H9 (cell line): ENCODE results near the gene RABGAP1L. TPM values are rescaled to one million over a fixed set of nuclear protein-coding genes. Genes with fewer than 3 reads are reported as not detected.
A peak's percentile ranks its signal among the peaks of the same experiment; 100 is the strongest.

ENCODE experiments used
- DNase-seq: peaks from one replicate; pipeline ENCODE4 v3.0.0-alpha.2; 2017
- H2AFZ ChIP-seq: one replicate; pipeline ENCODE4 v1.6.1; 2013; ENCODE audit warnings: mild to moderate bottlenecking, low read length, control low read depth, moderate library complexity
- H2AK5ac ChIP-seq: 2 replicates; pipeline ENCODE4 v1.6.1; 2013; ENCODE audit warnings: low read length, control low read depth, mixed read lengths; ENCODE audit not compliant: insufficient read length
- H2BK120ac ChIP-seq: one replicate; pipeline ENCODE4 v1.6.1; 2013; ENCODE audit warnings: low read depth, mild to moderate bottlenecking, low read length, control low read depth, inconsistent platforms; ENCODE audit not compliant: poor library complexity, severe bottlenecking
- H2BK12ac ChIP-seq: 2 replicates; pipeline ENCODE4 v1.6.1; 2013; ENCODE audit warnings: low read length, control low read depth, mixed read lengths, low read depth; ENCODE audit not compliant: insufficient read length
- H2BK15ac ChIP-seq: 2 replicates; pipeline ENCODE4 v1.6.1; 2013; ENCODE audit warnings: low read depth, low read length, control low read depth
- H2BK20ac ChIP-seq: one replicate; pipeline ENCODE4 v1.6.1; 2013; ENCODE audit warnings: low read depth, mild to moderate bottlenecking, low read length, control low read depth, inconsistent platforms; ENCODE audit not compliant: poor library complexity, severe bottlenecking
- H2BK5ac ChIP-seq: 2 replicates; pipeline ENCODE4 v1.6.1; 2013; ENCODE audit warnings: low read length, control low read depth, mixed read lengths; ENCODE audit not compliant: insufficient read length
- H3K14ac ChIP-seq: 2 replicates; pipeline ENCODE4 v1.6.1; 2013; ENCODE audit warnings: low read length, control low read depth; ENCODE audit not compliant: insufficient read depth
- H3K18ac ChIP-seq: 2 replicates; pipeline ENCODE4 v1.6.1; 2013; ENCODE audit warnings: low read depth, mild to moderate bottlenecking, mixed read lengths, low read length, control low read depth; ENCODE audit not compliant: insufficient read length
- H3K23ac ChIP-seq: 2 replicates; pipeline ENCODE4 v1.6.1; 2013; ENCODE audit warnings: low read length, control low read depth, mixed read lengths, low read depth; ENCODE audit not compliant: insufficient read length
- H3K23me2 ChIP-seq: 2 replicates; pipeline ENCODE4 v1.6.1; 2013; ENCODE audit warnings: low read depth, mild to moderate bottlenecking, mixed read lengths, low read length, control low read depth; ENCODE audit not compliant: insufficient read length, poor library complexity, severe bottlenecking
- H3K27ac ChIP-seq: 2 replicates; pipeline ENCODE4 v1.5.1; 2013; ENCODE audit warnings: low read length, control low read depth, mixed read lengths, low read depth; ENCODE audit not compliant: insufficient read length
- H3K27me3 ChIP-seq: 2 replicates; pipeline ENCODE4 v1.6.1; 2013; ENCODE audit warnings: low read length, control low read depth, inconsistent platforms; ENCODE audit not compliant: insufficient read depth
- H3K4ac ChIP-seq: 2 replicates; pipeline ENCODE4 v1.6.1; 2013; ENCODE audit warnings: low read depth, mild to moderate bottlenecking, control low read depth, inconsistent platforms, low read length, moderate library complexity
- H3K4me1 ChIP-seq: 2 replicates; pipeline ENCODE4 v1.6.1; 2013; ENCODE audit warnings: low read length, control low read depth, inconsistent platforms; ENCODE audit not compliant: insufficient read depth
- H3K4me2 ChIP-seq: 2 replicates; pipeline ENCODE4 v1.6.1; 2013; ENCODE audit warnings: low read length, control low read depth, mixed read lengths; ENCODE audit not compliant: insufficient read length, insufficient read depth
- H3K56ac ChIP-seq: 2 replicates; pipeline ENCODE4 v1.6.1; 2013; ENCODE audit warnings: low read depth, mild to moderate bottlenecking, mixed read lengths, low read length, control low read depth; ENCODE audit not compliant: insufficient read length
- H3K79me1 ChIP-seq: 2 replicates; pipeline ENCODE4 v1.6.1; 2013; ENCODE audit warnings: low read depth, mild to moderate bottlenecking, moderate library complexity, low read length, control low read depth, inconsistent platforms; ENCODE audit not compliant: insufficient read depth, poor library complexity, severe bottlenecking
- H3K79me2 ChIP-seq: 2 replicates; pipeline ENCODE4 v1.6.1; 2013; ENCODE audit warnings: low read length, control low read depth, inconsistent platforms; ENCODE audit not compliant: insufficient read depth
- H3K9ac ChIP-seq: 2 replicates; pipeline ENCODE4 v1.6.1; 2013; ENCODE audit warnings: low read length, control low read depth, mixed read lengths; ENCODE audit not compliant: insufficient read length; ENCODE audit errors: extremely low read depth
- H3K9me3 ChIP-seq: one replicate; pipeline ENCODE4 v1.6.1; 2013; ENCODE audit warnings: low read depth, low read length, inconsistent platforms; ENCODE audit not compliant: control insufficient read depth
- H3T11ph ChIP-seq: one replicate; pipeline ENCODE4 v1.6.1; 2013; ENCODE audit warnings: mild to moderate bottlenecking, low read length, control low read depth, inconsistent platforms
- H4K20me1 ChIP-seq: one replicate; pipeline ENCODE4 v1.6.1; 2013; ENCODE audit not compliant: control insufficient read depth, insufficient read length, insufficient read depth
- H4K5ac ChIP-seq: 2 replicates; pipeline ENCODE4 v1.6.1; 2013; ENCODE audit warnings: low read depth, mild to moderate bottlenecking, mixed read lengths, low read length, control low read depth; ENCODE audit not compliant: insufficient read length
- H4K8ac ChIP-seq: replicated peaks from 2 replicates; pipeline ENCODE4 v1.6.1; 2013; ENCODE audit warnings: low read length, control low read depth, mixed read lengths, low read depth; ENCODE audit not compliant: insufficient read length
- H4K91ac ChIP-seq: 2 replicates; pipeline ENCODE4 v1.6.1; 2013; ENCODE audit warnings: low read depth, mild to moderate bottlenecking, moderate library complexity, mixed read lengths, low read length, control low read depth; ENCODE audit not compliant: insufficient read length
- H3K27ac Mint-ChIP-seq, 3 experiments: 2 replicates in 2 of 3; 3 replicates in 1 of 3; pipeline ENCODE4 v1.8.0; 2020 to 2021; ENCODE audit warnings: mixed read lengths in 3 of 3, mild to moderate bottlenecking in 1 of 3, moderate library complexity in 1 of 3
- H3K27me3 Mint-ChIP-seq: 2 replicates; pipeline ENCODE4 v1.8.0; 2021; ENCODE audit warnings: low read depth, mild to moderate bottlenecking, moderate library complexity, mixed read lengths
- H3K36me3 Mint-ChIP-seq, 3 experiments: 2 replicates in 2 of 3; 3 replicates in 1 of 3; pipeline ENCODE4 v1.8.0; 2020 to 2021; ENCODE audit warnings: low read depth in 3 of 3, mixed read lengths in 3 of 3; ENCODE audit not compliant: insufficient read depth in 1 of 3
- H3K4me1 Mint-ChIP-seq, 2 experiments: 2 replicates each; pipeline ENCODE4 v1.8.0; 2020; ENCODE audit warnings: mixed read lengths in 2 of 2
- H3K4me3 Mint-ChIP-seq, 2 experiments: 2 replicates in 1 of 2; 3 replicates in 1 of 2; pipeline ENCODE4 v1.8.0; 2020 to 2021; ENCODE audit warnings: mild to moderate bottlenecking in 2 of 2, mixed read lengths in 2 of 2, moderate library complexity in 1 of 2
- H3K9me3 Mint-ChIP-seq, 2 experiments: 2 replicates in 1 of 2; 3 replicates in 1 of 2; pipeline ENCODE4 v1.8.0; 2020; ENCODE audit warnings: mild to moderate bottlenecking in 2 of 2, mixed read lengths in 2 of 2, moderate library complexity in 1 of 2
- CTCF ChIP-seq: fragments of 200-600 bp; sonication (generic); conservative IDR thresholded peaks from 3 replicates; pipeline ENCODE4 v1.8.0; 2021; ENCODE audit warnings: antibody characterized with exemption, mild to moderate bottlenecking
- WGBS: extraction: QIAGEN DNeasy Blood & Tissue Kit; methylation state at CpG from one replicate; pipeline ENCODE4 v1.1.7; 2013; ENCODE audit warnings: missing lambda C conversion rate, low lambda C conversion rate, mixed read lengths; ENCODE audit not compliant: insufficient read length; ENCODE audit errors: extremely low coverage; 5-methylcytosine and 5-hydroxymethylcytosine counted together
- total RNA-seq: library from RNA; stranded (reverse); gene quantifications from 2 replicates; pipeline ENCODE4 v1.2.1, GENCODE V29; 2021

Gene RABGAP1L
- total RNA-seq, 1 experiment from 2014 or later: 147 TPM

GRCh38 chr1:175035865-175036264 is 876.5 kb downstream of the RABGAP1L start:
- WGBS: no CpG with 5 or more reads among the region's 6 CpGs

More at GRCh38 chr1:175035865-175036264, 876.5 kb downstream of the RABGAP1L start:
- Histone ChIP-seq H3T11ph (no peak overlapping the region), H3K79me1 (no peaks in the 10 kb centered on the region), H2BK120ac (no peak overlapping the region), H2BK5ac (no peak overlapping the region), H3K23ac (no peak overlapping the region), H3K23me2 (no peaks in the 10 kb centered on the region), H3K4me1 (peaks cover 5% of the 10 kb centered on the region; the same call in 1 of the 2 replicates), H2AFZ (no peak overlapping the region), H3K4ac (no peak overlapping the region), H3K18ac (no peak overlapping the region), H3K27ac (no peak overlapping the region), H3K56ac (no peak overlapping the region), H4K5ac (no peak overlapping the region), H2BK12ac (no peak overlapping the region), H3K9ac (no peak overlapping the region), H3K9me3 (no peaks in the 10 kb centered on the region), H3K14ac (no peak overlapping the region), H2BK15ac (no peak overlapping the region), H2BK20ac (no peak overlapping the region), H4K8ac (no peak overlapping the region), H4K20me1 (no peaks in the 10 kb centered on the region), H3K27me3 (no peaks in the 10 kb centered on the region), H3K4me2 (no peak overlapping the region), H2AK5ac (no peak overlapping the region), H3K79me2 (no peaks in the 10 kb centered on the region), H4K91ac (no peak overlapping the region)
- no peaks in the 10 kb centered on the region for H3K9me3 Mint-ChIP-seq
- H3K4me1 Mint-ChIP-seq: peaks cover 17 to 21% of the 10 kb centered on the region in 2 experiments
- DNase-seq: no peak
- no peaks in the 10 kb centered on the region for H3K36me3 Mint-ChIP-seq
- H3K4me3 Mint-ChIP-seq: no peak overlapping the region
- H3K27me3 Mint-ChIP-seq: no peaks in the 10 kb centered on the region
- H3K27ac Mint-ChIP-seq: peak overlapping the region in 1 of 3 experiments; percentile 46; a peak in 1 of 7 replicates
- no peak for TF ChIP-seq CTCF
